ENCODE data around the gene COL26A1.

- no peak for TF ChIP-seq CTCF (IDR thresholded peaks at IDR 0.05)
- TF ChIP-seq POLR2A (IDR thresholded peaks at IDR 0.05), result no peak
- no peak for TF ChIP-seq EP300 (IDR thresholded peaks at IDR 0.05)
Observed at GRCh38 chr7:101511965-101512364, 149.3 kb downstream of the COL26A1 start.
